ENCODE data around the gene PREP. TPM values are rescaled to one million over a fixed set of nuclear protein-coding genes. Genes with fewer than 3 reads are reported as not detected.

PREP gene
- total RNA-seq, 1 donor from 2014 or later = 18.0 TPM

GRCh38 chr6:105310947-105311346 lies 91.9 kb downstream of the PREP start:
- H3K4me3 ChIP-seq (ENCODE audit: low read depth, low read length) = no peak overlapping the region
- TF ChIP-seq, protein P1, sequence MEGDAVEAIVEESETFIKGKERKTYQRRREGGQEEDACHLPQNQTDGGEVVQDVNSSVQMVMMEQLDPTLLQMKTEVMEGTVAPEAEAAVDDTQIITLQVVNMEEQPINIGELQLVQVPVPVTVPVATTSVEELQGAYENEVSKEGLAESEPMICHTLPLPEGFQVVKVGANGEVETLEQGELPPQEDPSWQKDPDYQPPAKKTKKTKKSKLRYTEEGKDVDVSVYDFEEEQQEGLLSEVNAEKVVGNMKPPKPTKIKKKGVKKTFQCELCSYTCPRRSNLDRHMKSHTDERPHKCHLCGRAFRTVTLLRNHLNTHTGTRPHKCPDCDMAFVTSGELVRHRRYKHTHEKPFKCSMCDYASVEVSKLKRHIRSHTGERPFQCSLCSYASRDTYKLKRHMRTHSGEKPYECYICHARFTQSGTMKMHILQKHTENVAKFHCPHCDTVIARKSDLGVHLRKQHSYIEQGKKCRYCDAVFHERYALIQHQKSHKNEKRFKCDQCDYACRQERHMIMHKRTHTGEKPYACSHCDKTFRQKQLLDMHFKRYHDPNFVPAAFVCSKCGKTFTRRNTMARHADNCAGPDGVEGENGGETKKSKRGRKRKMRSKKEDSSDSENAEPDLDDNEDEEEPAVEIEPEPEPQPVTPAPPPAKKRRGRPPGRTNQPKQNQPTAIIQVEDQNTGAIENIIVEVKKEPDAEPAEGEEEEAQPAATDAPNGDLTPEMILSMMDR (IDR thresholded peaks at IDR 0.05; ENCODE audit: insufficient read depth, low read length, poor library complexity, severe bottlenecking) = no peak
- DNase-seq (ENCODE audit: low read depth) = no peak
- no peaks in the 10 kb centered on the region for H3K36me3 ChIP-seq (ENCODE audit: control insufficient read depth, insufficient read depth, low read length)
- H3K27me3 ChIP-seq (ENCODE audit: control insufficient read depth, insufficient read depth, low read length) = no peaks in the 10 kb centered on the region

GRCh38 chr6:105310371-105310770 lies 92.5 kb downstream of the PREP start:
- Histone ChIP-seq H3K36me3 (ENCODE audit: control insufficient read depth, insufficient read depth, low read length) (no peaks in the 10 kb centered on the region), H3K4me3 (ENCODE audit: low read depth, low read length) (no peak overlapping the region), H3K27me3 (ENCODE audit: control insufficient read depth, insufficient read depth, low read length) (no peaks in the 10 kb centered on the region)
- TF ChIP-seq, protein P1 (IDR thresholded peaks at IDR 0.05; ENCODE audit: insufficient read depth, low read length, poor library complexity, severe bottlenecking) = no peak
- no peak for DNase-seq (ENCODE audit: low read depth)

DNA sequence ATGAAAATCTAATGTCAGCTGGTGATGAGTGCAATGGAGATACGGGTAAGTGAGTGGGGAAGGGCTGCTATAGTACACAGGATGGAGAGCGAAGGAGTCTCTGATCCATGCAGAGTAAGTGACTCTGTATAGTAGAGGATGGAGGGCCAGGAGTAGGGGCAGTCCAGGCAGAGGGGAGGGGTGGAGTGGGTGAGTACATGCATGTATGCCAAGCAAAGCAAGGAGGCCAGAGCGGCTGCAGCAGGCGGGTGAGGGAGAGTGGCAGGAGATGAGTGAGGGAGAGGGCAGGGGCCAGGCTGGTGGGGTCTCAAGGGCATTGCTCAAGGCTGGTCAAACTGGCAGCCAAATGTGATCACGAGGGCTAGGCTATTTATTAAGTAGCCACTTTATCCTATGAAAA lies 94.0 kb downstream of the PREP start:
- no peaks in the 10 kb centered on the region for H3K27me3 ChIP-seq (ENCODE audit: control insufficient read depth, insufficient read depth, low read length)
- no peak for DNase-seq (ENCODE audit: low read depth)
- TF ChIP-seq, protein P1 (IDR thresholded peaks at IDR 0.05; ENCODE audit: insufficient read depth, low read length, poor library complexity, severe bottlenecking) = no peak
- no peaks in the 10 kb centered on the region for H3K36me3 ChIP-seq (ENCODE audit: control insufficient read depth, insufficient read depth, low read length)
- no peak overlapping the region for H3K4me3 ChIP-seq (ENCODE audit: low read depth, low read length)

GRCh38 chr6:105305521-105305920 lies 97.4 kb downstream of the PREP start:
- Histone ChIP-seq H3K4me3 (ENCODE audit: low read depth, low read length) (no peak overlapping the region), H3K36me3 (ENCODE audit: control insufficient read depth, insufficient read depth, low read length) (no peaks in the 10 kb centered on the region), H3K27me3 (ENCODE audit: control insufficient read depth, insufficient read depth, low read length) (no peaks in the 10 kb centered on the region)
- TF ChIP-seq, protein P1 (IDR thresholded peaks at IDR 0.05; ENCODE audit: insufficient read depth, low read length, poor library complexity, severe bottlenecking) = no peak
- no peak for DNase-seq (ENCODE audit: low read depth)

GRCh38 chr6:105304825-105305224 lies 98.1 kb downstream of the PREP start:
- Histone ChIP-seq H3K4me3 (ENCODE audit: low read depth, low read length) (no peak overlapping the region), H3K27me3 (ENCODE audit: control insufficient read depth, insufficient read depth, low read length) (no peaks in the 10 kb centered on the region), H3K36me3 (ENCODE audit: control insufficient read depth, insufficient read depth, low read length) (no peaks in the 10 kb centered on the region)
- TF ChIP-seq, protein P1 (IDR thresholded peaks at IDR 0.05; ENCODE audit: insufficient read depth, low read length, poor library complexity, severe bottlenecking) = no peak
- DNase-seq (ENCODE audit: low read depth) = no peak

- TF ChIP-seq, protein P1 (IDR thresholded peaks at IDR 0.05; ENCODE audit: insufficient read depth, low read length, poor library complexity, severe bottlenecking) = no peak
- no peaks in the 10 kb centered on the region for H3K36me3 ChIP-seq (ENCODE audit: control insufficient read depth, insufficient read depth, low read length)
- DNase-seq (ENCODE audit: low read depth) = no peak
- H3K27me3 ChIP-seq (ENCODE audit: control insufficient read depth, insufficient read depth, low read length) = no peaks in the 10 kb centered on the region
- no peak overlapping the region for H3K4me3 ChIP-seq (ENCODE audit: low read depth, low read length)
These were observed 98.5 kb downstream of the PREP start for GRCh38 chr6:105304366-105304765.
